Activated T-helper 9 cell treated with anti-CD3 and anti-CD28 coated beads, Interleukin-2, amount 50 U/mL, for 16 hours (primary cell): ENCODE results near the gene RAP1GAP2.

Source experiments
- DNase-seq: peaks from one replicate; pipeline ENCODE4 v3.0.0-alpha.2; 2020; ENCODE audit warnings: low read depth

Gene RAP1GAP2

DNA sequence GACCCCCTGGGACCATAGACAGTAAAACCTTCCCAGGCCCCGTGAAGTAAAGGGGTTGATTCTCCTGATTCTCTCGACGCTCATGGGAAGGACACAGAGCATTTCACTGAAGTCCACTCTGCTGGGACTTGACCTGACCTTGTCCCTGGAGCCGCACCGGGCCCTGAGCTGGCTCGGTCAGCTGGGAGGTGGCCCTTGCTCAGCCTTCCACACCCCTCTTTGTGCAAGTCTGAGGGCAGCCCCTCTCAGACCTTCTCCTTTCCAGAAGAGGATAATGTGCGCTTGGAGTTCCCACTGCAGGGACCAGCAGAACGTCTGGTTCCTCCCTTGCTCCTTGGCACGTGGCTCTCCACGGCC is 115.5 kb downstream of the RAP1GAP2 start:
- DNase-seq: no peak

DNA sequence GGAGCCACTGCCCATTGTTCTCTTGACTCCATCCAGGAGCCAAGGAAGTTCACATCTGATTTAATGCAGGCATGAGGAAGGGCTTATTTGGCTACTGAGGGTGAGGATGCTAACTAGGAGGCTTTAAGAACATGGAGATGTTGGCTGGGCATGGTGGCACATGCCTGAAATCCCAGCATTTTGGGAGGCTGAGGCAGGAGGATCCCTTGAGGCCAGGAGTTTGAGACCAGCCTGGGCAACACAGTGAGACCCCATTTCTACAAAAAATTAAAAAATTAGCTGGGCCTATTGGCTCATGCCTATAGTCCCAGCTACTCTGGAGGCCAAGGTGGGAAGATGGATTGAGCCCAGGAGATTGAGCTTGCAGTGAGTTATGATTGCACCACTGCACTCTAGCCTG is 116.5 kb downstream of the RAP1GAP2 start:
- DNase-seq: no peak

DNA sequence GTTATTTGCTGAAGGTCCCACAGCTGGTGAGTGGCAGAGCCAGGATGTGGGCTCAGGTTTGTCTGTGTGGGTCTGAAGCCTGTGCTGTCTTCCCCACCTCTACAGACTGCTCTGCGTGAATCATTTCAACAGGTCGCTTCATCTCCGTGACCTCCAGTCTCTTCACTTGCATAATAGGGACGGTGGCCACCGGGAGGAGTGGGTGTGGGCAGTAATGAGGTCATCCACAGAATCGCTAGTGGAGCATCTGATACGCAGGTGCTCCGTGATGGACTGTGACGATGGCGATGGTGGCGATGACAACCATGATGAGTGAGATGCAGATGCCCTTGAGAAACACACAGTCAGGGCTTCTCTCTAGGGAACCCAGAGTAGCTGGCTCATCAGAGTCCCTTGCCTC is 120.2 kb downstream of the RAP1GAP2 start:
- DNase-seq: no peak

DNA sequence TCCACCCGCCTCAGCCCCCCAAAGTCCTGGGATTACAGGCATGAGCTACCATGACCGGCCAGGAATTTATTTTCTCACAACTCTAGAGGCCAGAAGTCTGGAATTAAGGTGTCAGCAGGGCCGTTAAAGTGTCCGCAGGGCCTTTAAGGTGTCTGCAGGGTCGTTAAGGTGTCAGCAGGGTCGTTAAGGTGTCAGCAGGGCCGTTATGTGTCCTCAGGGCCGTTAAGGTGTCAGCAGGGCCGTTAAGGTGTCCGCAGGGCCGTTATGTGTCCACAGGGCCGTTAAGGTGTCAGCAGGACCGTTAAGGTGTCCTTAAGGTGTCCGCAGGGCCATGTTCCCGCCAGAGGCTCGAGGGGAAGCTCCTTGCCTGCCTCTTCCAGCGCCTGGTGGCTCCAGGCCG is 125.2 kb downstream of the RAP1GAP2 start:
- no peak for DNase-seq

DNA sequence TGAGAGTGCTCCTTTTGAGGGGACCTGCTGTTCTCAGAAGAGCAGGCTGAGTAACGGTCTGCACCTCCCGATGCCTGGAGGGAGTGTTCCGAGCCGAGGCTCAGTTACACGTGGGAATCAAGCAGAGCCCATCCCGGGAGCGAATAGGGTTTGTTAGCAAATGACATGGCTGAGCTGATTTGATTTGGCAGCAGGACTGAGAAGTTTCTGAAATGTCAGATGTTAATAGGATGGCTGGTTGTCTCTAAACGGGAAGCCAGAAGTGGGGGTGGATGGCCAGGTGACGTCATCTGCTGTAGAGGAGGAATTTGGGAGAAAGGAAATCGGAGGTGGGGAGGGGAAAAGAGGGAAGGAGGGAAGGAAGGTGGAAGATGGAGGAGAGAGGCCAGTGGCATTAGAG is 128.0 kb downstream of the RAP1GAP2 start:
- DNase-seq: no peak

DNA sequence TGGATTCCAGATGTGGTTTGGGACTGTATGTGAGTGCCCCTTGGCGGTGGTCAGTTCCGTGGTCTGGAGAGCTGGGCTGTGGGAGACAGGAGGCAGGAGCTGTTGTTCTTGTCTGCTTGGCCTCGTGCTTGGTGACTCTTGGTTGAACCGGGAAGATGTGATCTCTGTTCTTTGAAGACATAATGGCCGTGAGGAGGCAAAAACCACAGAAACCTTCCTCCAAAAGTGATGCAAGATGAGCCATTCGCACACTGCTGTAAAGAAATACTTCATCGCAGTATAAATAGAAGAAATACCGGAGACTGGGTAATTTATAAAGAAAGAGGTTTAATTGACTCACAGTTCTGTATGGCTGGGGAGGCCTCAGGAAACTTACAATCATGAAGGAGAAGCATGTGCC is 128.8 kb downstream of the RAP1GAP2 start:
- no peak for DNase-seq

DNA sequence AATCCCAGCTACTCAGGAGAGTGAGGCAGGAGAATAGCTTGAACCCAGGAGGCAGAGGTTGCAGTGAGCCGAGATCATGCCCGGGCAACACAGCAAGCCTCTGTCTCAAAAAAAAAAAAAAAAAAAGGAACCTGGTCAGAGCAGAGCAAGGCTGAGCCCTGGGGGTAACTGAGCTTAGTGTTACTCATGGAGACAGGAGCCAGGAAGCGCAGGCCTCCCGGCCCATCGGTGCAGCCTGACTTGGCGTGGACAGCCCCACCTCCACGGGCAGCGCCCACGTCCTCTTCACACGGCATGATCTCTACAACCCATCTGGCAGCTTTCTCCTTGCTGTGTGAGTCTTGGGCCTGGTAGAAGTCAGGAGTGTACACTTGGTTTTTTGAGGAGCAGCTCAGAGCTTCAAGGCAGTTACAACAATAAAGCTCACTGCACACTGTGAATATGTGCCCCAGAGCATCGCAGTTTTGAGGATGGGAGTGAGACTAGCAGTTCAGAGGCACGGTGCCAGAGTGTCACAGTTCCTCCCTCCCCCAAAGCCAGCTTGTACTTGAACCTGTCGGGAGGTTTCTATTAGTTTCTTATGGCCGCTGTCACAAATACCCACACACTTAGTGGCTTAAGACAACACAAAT is 129.9 kb downstream of the RAP1GAP2 start:
- DNase-seq: no peak

DNA sequence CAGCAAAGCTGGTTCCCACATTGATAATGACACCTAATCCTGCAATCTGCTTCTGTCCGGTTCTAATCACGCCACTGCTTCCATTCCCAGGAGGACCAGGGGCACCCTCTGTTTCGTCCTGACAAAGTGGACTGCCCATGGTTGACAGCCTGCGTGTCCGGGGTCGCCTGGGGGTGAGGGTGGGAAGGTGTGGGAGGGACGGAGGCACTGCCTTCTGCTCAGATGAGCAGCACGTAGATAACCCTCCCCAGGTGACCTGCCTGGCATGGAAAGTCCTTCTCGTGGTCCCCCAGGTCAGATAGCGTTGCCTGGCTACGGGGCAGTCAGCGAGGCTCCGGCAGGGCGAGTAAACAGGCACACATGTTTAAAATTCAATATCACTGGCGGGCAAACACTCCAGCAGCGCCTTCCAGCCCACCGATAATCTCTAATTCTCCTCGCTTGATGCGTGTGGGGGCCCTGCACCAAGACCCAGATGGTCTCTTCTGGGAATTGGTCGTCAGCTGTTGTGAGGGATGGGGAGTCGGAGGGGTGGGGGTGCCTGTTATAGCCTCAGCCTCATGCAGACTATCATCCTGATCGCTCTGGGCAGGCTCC is 132.2 kb downstream of the RAP1GAP2 start:
- DNase-seq: no peak

DNA sequence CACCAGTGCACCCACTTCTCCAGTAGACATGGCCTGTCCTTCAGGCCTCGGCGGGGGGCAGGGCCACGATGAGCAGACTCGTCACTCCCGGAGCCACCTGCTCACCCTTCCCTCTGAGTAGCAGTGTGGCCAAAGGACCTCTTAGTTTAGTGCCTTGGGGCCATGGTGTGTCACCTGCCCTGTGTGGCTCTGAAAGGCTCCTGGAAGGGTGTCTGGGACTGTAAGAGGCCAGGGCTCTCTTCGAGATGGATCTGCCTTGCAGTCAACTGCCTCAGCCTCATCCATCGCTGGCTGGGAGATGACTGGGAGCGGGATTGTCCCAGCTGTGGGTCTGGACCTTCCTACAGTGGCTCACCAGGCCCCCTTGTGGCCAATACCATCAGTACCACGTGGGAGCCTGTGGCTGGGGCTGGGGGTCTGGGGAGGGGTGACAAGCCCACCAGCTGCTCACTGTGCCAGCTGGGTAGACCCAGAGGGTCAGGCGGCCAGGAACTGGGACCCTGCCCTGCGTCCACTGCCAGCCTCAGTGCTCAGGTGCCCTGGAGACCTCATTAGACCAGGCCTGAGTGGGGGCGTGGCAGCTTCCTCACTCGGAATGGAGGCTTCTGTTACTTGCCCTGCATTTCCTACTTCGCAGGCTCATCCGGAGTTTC is 133.8 kb downstream of the RAP1GAP2 start:
- DNase-seq: no peak

DNA sequence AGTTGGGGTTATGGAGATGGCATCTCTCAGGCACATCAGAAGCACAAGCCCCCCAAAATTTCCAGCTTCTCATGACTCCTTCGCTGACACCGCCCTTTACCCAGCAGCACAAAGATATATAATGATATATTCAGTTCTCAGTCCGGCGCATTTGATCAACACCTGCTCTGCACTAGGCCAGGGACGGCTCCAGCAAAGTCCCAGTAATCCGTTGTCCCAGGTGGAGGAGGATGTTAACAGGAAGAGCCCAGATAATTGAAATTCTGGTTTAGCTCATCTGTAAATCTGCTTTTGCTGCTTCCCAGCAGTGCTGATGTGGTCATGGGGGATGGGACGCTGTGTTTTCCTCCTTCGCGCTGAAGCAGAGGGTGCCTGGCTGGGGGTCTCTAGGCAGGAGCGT is 135.6 kb downstream of the RAP1GAP2 start:
- DNase-seq: no peak

DNA sequence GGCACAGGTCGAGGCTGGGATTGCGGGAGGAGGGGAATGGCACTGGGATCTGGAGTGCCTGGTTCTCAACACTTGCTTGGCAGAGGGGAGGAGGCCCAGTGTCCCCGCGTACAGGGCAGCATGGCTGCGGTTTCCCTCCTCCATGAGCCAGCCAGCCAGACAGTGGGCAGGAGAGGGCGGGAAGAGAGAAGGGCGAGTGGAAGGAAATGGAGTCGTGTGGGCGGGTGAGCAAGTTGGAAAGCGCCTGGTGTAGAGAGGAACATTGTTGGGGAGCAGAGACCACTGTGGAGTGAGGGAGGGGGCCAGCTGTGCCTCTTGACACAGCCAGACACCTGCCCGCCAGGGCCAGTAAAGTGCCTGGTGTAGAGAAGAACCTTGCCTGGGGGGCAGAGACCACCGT is 136.7 kb downstream of the RAP1GAP2 start:
- DNase-seq: no peak

DNA sequence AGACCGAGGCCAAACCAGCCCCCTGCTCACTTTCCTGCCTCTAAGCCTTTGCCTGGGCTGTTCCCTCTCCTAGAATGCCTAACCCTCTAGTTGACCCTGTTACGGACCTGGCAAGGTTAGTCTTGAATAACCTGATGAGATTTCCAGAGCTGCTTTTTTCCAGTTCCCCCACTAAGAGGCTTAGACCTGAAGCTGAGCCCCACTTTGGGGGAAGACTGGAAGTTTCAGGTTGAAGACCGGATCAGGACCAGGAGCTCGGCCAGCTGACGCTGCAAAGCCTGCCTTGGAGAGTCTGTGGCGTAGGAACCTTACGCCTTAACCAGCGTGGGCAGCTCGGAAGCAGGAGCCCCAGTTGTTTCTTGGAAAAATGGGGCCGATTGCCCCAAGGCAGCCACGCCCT is 137.4 kb downstream of the RAP1GAP2 start:
- no peak for DNase-seq

DNA sequence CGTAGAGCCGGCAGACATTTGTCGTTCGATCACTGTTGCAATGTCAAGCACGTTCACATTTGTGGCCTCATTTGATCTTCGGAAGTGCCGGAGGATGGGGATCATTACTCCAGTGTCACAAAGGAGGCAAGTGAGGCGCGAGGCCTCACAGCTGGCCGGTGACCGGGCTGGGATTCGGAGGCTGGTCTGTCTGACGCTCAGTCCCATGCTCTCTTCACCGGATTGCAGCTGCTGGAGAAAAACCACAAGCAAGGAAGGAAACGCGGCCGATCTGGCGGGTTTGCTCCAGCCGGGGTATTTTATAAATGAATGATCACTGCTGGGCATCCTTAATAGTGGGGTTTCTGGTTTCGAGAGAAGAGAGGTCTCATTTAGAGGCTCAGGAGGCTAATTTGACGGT is 139.4 kb downstream of the RAP1GAP2 start:
- no peak for DNase-seq

DNA sequence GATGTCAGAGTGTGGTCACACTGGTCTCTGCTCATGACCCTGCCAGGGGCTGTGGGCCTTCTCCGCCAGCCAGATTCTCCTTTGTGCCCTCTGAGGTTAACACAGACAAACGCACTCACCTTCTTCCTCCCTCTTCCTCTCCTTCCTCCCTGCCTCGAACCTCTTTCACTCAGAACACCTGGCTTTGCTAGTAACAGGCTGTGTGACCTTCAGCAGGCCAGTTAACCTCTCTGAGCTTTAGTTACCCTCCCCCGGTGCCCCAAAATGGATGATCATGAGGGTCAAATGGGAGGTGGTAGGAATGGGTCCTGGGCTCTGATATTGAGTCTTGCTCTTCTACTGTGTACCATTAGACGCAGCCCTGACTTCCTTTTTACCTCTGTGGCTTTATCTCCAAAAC is 140.1 kb downstream of the RAP1GAP2 start:
- no peak for DNase-seq

DNA sequence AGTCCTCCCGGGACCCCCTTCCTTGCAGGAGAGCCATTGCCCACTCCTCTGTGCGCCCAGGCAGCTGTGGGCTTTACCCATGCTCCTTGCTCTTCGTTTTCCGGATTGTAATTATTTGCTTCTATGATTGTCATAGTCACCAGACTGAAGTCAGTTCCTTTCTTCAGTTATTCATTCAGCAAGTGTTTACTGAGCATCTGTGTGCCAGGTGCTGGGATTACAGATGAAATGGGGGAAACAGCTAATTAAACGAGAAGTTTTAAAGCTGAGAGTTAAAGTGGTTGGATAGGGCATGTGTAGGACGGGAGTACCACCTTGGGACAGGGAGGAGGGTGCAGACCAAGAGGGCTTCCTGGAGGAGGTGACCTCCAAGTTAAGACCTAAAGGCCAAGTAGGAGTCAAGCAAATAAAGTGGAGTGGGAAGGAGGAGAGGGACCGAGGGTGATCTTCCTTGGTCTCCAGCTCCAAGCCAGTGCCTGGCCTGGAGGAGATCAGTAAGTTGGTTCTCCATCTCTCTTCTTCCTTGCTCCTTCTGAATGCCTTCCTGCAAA is 140.6 kb downstream of the RAP1GAP2 start:
- DNase-seq: no peak

DNA sequence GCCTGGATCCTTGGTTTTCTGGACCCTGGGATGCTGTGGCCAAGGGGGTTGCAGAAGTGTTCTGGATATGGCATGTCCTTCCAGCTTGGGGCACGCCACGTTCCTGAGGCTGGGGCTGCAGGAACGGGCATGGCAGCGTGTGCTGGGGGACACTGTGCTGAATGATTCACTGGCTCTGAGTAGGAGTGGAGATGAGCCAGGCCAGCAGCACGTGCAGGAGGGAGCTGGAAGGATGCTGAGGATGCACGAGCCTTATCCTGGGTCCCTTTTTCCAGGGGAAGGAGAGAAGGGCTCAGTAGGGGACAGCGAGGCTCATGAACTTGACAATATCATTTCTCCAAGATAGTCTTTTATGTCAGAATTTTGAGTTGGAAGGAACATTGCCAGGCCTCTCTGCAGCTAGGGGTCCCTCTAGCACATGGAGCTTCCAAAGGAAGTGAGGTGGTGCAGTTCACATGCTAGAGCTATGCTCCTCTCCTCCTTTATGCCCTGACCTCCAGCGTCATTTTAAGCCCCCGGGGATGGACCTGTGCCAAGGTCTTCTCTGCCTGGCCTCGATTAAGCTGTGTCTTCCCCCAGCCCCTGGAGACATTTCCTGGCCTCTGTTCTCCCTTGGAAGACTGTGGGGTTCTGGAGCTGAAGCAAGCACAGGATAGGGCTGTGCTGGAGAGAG is 141.2 kb downstream of the RAP1GAP2 start:
- DNase-seq: no peak

DNA sequence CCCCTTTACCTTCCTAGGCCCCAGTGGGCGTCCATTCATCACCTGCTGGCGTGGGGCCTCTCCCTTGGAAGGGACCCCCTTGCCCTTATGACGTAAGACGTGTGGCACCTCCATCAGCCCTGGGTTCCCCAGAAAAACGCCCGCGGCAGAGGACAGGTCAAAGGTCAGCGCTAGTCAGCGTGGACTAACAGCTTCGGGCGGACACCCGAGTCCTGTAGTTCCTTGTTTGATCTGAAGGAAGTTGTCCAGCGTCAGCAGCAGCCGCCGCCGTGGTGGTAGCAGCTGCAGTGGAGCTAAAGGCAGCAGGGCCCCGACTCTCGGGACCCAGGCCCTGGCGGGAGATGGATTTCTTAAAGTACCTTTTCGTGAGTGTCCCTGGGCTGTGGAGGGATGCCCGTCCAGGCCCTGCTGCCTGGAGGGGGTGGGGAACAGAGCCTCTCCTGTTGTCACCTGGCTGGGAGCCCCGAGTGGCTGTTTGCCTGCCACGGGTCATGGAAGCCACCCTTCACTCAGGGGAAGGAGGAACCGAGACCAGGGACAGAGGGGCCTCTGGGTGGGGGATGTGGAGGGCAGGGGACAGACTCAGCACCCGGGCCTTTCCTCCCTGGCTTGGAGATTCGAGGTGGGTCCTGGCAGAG is 143.6 kb downstream of the RAP1GAP2 start:
- DNase-seq: no peak

DNA sequence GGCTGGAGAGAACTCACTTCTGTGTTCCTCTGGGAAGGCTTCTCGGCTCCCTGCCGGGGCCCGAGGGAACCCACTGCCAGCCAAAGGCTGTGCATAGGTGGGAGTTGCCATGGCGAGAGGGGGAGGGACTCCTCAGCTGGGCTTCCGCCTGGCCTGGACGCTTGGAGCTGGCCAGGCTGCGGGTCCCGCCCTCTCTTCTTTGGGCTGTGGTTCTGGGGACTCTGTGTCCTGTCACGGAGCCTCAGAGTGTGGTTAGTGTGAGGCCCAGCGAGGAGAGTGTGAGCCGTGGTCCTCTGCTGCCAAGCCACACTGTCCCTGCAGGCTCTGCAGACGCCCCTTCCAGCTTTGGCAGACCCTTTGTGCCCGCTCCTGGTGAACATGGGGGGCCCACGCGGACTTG is 144.1 kb downstream of the RAP1GAP2 start:
- DNase-seq: no peak

DNA sequence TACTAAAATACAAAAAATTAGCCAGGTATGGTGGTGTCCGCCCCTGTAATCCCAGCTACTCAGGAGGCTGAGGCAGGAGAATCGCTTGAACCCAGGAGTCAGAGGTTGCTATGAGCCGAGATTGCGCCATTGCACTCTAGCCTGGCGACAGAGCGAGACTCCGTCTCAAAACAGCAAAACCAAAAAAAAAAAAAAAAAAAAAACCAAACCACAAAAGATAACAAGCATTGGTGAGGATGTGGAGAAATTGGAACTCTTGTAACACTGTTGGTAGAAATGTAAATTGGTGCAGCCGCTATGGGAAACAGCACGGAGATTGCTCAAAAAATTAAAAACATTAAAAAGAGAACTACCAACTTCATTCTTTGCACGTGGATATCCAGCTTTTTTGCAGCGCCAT is 147.7 kb downstream of the RAP1GAP2 start:
- no peak for DNase-seq

DNA sequence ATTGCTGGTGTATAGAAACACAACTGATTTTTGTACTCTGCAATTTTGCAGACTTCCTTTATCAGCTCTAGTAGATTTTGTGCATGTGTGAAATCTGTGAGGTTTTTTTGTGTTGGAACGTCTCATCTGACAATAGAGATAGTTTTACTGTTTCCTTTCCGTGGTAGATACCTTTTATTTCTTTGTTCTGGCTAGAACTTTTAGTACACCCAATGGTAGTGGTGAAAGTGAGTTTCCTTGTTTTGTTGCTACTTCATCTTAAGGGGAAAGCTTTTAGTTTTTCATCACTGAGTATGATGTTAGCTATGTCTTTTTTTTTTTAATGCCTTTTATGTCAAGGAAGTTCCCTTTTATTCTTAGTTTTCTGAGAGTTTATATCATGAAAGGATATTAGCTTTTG is 149.1 kb downstream of the RAP1GAP2 start:
- no peak for DNase-seq

DNA sequence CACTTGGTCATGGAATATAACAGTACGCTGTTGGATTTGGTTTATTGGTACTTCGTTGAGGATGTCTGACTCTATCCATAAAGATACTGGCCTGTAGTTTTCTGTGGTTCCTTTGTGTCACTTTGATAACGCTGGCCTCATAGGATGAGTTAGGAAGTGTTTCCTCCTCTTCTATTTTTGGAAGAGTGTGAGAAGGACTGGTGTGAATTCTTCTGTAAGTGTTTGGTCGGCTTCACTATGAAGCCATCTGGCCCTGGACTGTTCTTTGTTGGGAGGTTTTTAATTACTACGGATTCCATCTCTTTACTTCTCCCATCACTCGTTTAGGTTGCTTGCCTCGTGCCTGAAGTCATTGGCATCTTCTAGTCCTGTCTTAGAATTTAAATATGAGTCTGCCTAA is 149.9 kb downstream of the RAP1GAP2 start:
- no peak for DNase-seq

DNA sequence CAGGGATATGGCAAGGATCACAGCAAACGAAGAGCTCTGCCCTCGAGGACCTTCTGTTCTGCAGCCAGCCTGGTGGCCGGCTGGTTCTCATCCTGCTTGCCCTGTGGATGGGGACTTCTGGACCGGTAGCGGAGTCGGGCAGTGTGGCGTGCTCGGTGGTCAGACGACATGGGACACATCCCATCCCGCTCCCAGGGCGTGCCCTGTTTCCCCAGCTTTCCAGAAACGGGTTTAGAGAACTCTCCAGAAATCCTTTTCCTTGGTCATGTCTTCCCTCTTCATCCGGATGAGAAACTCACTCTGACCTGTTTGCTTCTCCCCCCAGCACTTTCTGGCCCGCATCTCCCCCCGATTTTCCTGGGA is 151.3 kb downstream of the RAP1GAP2 start:
- no peak for DNase-seq
